Motor neuron (in vitro differentiated cells): ENCODE results near the gene WBP2NL. TPM values are rescaled to one million over a fixed set of nuclear protein-coding genes. Genes with fewer than 3 reads are reported as not detected.
A peak's percentile ranks its signal among the peaks of the same experiment; 100 is the strongest.

ENCODE experiments used
- ATAC-seq, 8 experiments: fragments of 200-7000 bp; cut with Tn5 transposase; replicated peaks in 6 of 8; 2 replicates each; pipeline ENCODE4 v1.8.0; 2021; ENCODE audit warnings: mild to moderate bottlenecking in 8 of 8, moderate library complexity in 8 of 8
- H3K27ac ChIP-seq, 2 donors: fragments of 250-450 bp; sonication (Bioruptor Pico); 2 replicates each; pipeline ENCODE4 v1.9.0; 2021; ENCODE audit warnings: antibody characterized with exemption in 2 of 2, mild to moderate bottlenecking in 2 of 2, moderate library complexity in 1 of 2
- H3K4me1 ChIP-seq, 2 donors: fragments of 250-450 bp; sonication (Bioruptor Pico); replicated peaks in 1 of 2; 2 replicates each; pipeline ENCODE4 v1.6.1; 2021; ENCODE audit warnings: antibody characterized with exemption in 2 of 2, mild to moderate bottlenecking in 2 of 2, moderate library complexity in 1 of 2
- H3K4me3 ChIP-seq, 5 donors: fragments of 250-450 bp; sonication (Bioruptor Pico); 2 replicates each; pipeline ENCODE4 v1.9.0; 2021; ENCODE audit warnings: antibody characterized with exemption in 5 of 5, mild to moderate bottlenecking in 5 of 5, moderate library complexity in 4 of 5
- WGBS, 10 experiments: fragments of 450-650 bp; shearing (Covaris generic); methylation state at CpG; one replicate each; pipeline ENCODE4 v1.0.0; 2022; 5-methylcytosine and 5-hydroxymethylcytosine counted together
- in situ Hi-C, 9 experiments: fragments of 400-800 bp; cut with MboI; loops; one replicate each; pipeline ENCODE4 v1.15.0; 2021; ENCODE audit warnings: low sequenced_read_pairs in 9 of 9, low pct_unique_long_range_greater_than_20kb in 2 of 9; ENCODE audit not compliant: unreplicated experiment in 9 of 9
- total RNA-seq, 8 experiments: library from RNA; unstranded; fragments of 300-600 nt; gene quantifications; 2 replicates each; pipeline versions ENCODE4 v1.2.3 to v1.2.4, GENCODE V29; 2022

Gene WBP2NL
- total RNA-seq, 8 experiments from 2014 or later: 0.05 to 1.0 (median 0.42) TPM; not detected in 1

- WGBS, 10 experiments: 0 to 90% (median 50%) methylated on average over 1 to 5 of the region's 5 CpGs; no CpG with 5 or more reads in 5 of the 10 experiments
- no peak for ATAC-seq
Observed at GRCh38 chr22:41982865-41983264, 15.7 kb upstream of the WBP2NL start.

GRCh38 chr22:41983513-41984405, 14.8 kb upstream of the WBP2NL start:
- 18 to 100% (median 80%) methylated on average over 1 to 6 of the region's 6 CpGs; no CpG with 5 or more reads in 1 of the 10 experiments for WGBS, 10 experiments
- H3K4me3 ChIP-seq: no peak overlapping the region
- ATAC-seq: peak in 3 of 8 experiments; percentile 88 to 93 (median 92)
- no peaks in the 10 kb centered on the region for H3K4me1 ChIP-seq
- in situ Hi-C loops: loop anchor here in 1 of 9 experiments (25.0 kb wide), 1 partner anchor 479 kb away; no protein-coding TSS in a partner anchor
- no peak overlapping the region for H3K27ac ChIP-seq

More at GRCh38 chr22:41982865-41983264, 15.7 kb upstream of the WBP2NL start:
- in situ Hi-C loops: loop anchor here in 1 of 9 experiments (25.0 kb wide), 1 partner anchor 479 kb away; no protein-coding TSS in a partner anchor
- Histone ChIP-seq H3K4me1 (peaks cover 7 to 9% of the 10 kb centered on the region in 2 donors), H3K4me3 (no peak overlapping the region), H3K27ac (no peak overlapping the region)

GRCh38 chr22:41987276-41987675, 11.3 kb upstream of the WBP2NL start:
- H3K4me3 ChIP-seq: no peak overlapping the region
- H3K27ac ChIP-seq: no peak overlapping the region
- H3K4me1 ChIP-seq: no peaks in the 10 kb centered on the region
- in situ Hi-C loops: loop anchor here in 1 of 9 experiments (25.0 kb wide), 1 partner anchor 475 kb away; no protein-coding TSS in a partner anchor
- 80 to 100% (median 90%) methylated on average over 1 to 3 of the region's 5 CpGs; no CpG with 5 or more reads in 6 of the 10 experiments for WGBS, 10 experiments
- ATAC-seq: no peak

DNA sequence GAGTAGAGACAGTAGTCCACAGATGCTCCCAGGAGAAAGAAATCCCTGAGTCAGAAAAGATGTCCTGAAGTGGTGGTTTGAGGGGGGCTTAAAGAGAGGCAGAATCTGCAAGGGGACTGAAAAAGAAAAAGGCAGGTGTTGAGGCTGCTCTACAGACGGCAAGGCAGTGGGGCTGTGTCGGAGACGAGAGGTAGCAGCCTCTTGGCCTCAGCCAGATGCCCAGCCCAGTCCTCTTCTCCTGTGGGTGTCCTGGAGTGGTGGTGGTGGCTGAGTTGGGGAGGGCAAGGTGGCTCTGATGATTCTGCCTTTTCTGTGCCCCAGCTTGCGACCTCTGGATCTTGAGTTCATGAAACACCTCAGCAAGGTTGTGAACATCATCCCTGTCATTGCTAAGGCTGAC, 9.3 kb upstream of the WBP2NL start:
- 0 to 100% (median 84%) methylated on average over 1 to 3 of the region's 4 CpGs; no CpG with 5 or more reads in 4 of the 10 experiments for WGBS, 10 experiments
- no peak for ATAC-seq
- Histone ChIP-seq H3K27ac (no peak overlapping the region), H3K4me1 (no peaks in the 10 kb centered on the region), H3K4me3 (no peak overlapping the region)
- in situ Hi-C loops: loop anchor here in 1 of 9 experiments (25.0 kb wide), 1 partner anchor 473 kb away; no protein-coding TSS in a partner anchor

DNA sequence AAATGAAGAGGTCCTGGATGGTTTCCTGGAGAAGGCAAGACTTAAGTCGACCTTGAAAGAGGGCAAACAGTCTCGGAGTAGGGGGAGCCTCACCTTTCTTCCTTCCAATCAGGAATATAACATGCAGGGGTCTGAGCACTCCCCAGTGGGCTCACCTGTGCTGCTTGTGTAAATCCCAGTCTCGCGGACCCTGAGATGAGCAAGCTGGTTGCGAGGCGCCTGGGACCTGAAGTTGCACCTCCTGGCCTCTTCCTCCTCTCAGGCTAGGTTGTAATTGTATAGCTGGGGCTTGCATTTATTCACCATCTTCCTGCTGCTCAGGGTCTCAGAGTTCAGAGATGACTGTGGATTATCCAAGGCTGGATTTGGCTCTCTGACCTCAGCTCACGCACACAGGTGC, 7.5 kb upstream of the WBP2NL start:
- 40 to 100% (median 90%) methylated on average over 1 to 4 of the region's 7 CpGs; no CpG with 5 or more reads in 1 of the 10 experiments for WGBS, 10 experiments
- H3K27ac ChIP-seq: no peak overlapping the region
- ATAC-seq: no peak
- H3K4me1 ChIP-seq: no peaks in the 10 kb centered on the region
- H3K4me3 ChIP-seq: no peak overlapping the region
- in situ Hi-C loops: loop anchor here in 1 of 9 experiments (25.0 kb wide), 1 partner anchor 471 kb away; no protein-coding TSS in a partner anchor

DNA sequence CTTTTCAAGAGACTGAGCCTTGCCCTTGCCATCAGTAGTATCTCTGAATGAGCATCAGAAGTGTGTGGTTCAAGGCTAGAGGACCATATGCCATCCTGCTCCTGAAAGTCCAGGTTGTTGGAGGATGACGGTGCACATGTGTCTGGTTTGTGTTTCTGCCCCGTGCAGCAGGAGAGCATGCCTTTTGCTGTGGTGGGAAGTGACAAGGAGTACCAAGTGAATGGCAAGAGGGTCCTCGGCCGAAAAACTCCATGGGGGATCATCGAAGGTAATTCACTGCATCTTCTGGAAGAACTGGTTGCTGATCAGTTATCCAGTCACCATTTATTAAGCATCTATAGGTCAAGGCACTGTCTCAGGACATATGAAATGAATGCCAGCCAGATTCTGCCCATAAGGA, 6.1 kb upstream of the WBP2NL start:
- no peak for ATAC-seq
- in situ Hi-C loops: loop anchor here in 1 of 9 experiments (25.0 kb wide), 1 partner anchor 470 kb away; no protein-coding TSS in a partner anchor
- Histone ChIP-seq H3K4me3 (no peak overlapping the region), H3K4me1 (no peaks in the 10 kb centered on the region), H3K27ac (no peak overlapping the region)
- 34 to 100% (median 71%) methylated on average over 1 to 5 of the region's 5 CpGs; no CpG with 5 or more reads in 4 of the 10 experiments for WGBS, 10 experiments

DNA sequence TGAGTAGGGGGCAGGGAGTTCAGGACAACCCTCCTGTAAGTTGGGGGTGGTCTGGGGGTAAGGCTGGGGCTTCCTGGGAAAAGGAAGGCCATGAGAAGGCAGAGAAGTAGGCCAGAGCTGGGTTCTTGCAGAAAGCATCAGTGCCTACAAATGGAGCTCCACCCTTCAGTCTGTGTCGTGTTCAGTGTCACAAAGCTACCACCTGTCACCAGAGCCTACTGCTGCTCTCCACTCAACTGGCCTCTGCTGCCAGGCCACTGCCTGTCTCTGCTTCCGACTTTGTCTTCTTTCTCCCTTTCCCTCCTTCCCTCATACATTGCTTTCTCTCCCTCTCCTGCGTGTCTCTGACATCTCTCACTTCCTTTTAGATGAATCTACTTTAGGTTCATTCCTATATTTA, 3.4 kb upstream of the WBP2NL start:
- no peak for ATAC-seq
- 10 to 100% (median 60%) methylated on average over 1 to 3 of the region's 3 CpGs; no CpG with 5 or more reads in 1 of the 10 experiments for WGBS, 10 experiments
- no peaks in the 10 kb centered on the region for H3K4me1 ChIP-seq
- no peak overlapping the region for H3K4me3 ChIP-seq
- in situ Hi-C loops: loop anchor here in 1 of 9 experiments (25.0 kb wide), 1 partner anchor 467 kb away; no protein-coding TSS in a partner anchor
- H3K27ac ChIP-seq: no peak overlapping the region

DNA sequence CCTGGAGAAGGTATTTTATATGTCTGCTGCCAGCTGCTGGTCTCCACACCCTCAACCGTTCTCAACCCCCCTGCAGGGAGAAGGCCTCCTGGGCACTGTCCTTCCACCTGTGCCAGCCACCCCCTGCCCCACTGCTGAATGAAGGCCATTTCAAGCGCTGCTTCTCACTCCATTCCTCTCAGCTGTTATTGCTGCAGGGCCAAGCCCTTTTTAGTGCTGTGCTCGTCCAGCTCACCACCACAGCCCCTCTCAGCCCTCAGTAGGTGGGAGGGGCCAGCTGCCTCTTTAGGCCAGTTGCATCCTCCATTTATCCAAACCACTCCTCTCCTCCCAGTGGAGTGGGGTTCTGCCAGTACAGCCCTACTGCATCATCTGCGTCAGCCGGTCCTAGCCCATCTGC, 1.8 kb upstream of the WBP2NL start:
- ATAC-seq: no peak
- 67 to 100% (median 86%) methylated on average over 1 to 3 of the region's 5 CpGs; no CpG with 5 or more reads in 7 of the 10 experiments for WGBS, 10 experiments
- in situ Hi-C loops: loop anchor here in 1 of 9 experiments (25.0 kb wide), 1 partner anchor 465 kb away; no protein-coding TSS in a partner anchor
- no peak overlapping the region for H3K27ac ChIP-seq
- no peak overlapping the region for H3K4me3 ChIP-seq
- H3K4me1 ChIP-seq: peaks cover 0 to 11% of the 10 kb centered on the region in 2 donors

GRCh38 chr22:42000466-42000865, 1.9 kb downstream of the WBP2NL start:
- Histone ChIP-seq H3K27ac (no peak overlapping the region), H3K4me1 (peaks cover 0 to 11% of the 10 kb centered on the region in 2 donors), H3K4me3 (no peak overlapping the region)
- in situ Hi-C loops: no loop called here
- ATAC-seq: no peak
- 70 to 94% (median 86%) methylated on average over 2 to 8 of the region's 8 CpGs; no CpG with 5 or more reads in 4 of the 10 experiments for WGBS, 10 experiments

GRCh38 chr22:42001121-42001520, 2.5 kb downstream of the WBP2NL start:
- in situ Hi-C loops: no loop called here
- Histone ChIP-seq H3K27ac (no peak overlapping the region), H3K4me1 (peaks cover 0 to 11% of the 10 kb centered on the region in 2 donors), H3K4me3 (no peak overlapping the region)
- WGBS, 10 experiments: 0 to 100% (median 58%) methylated on average over 1 to 8 of the region's 8 CpGs; no CpG with 5 or more reads in 1 of the 10 experiments
- peak in 5 of 8 experiments; percentile 91 to 97 (median 95) for ATAC-seq

GRCh38 chr22:42001706-42002105, 3.1 kb downstream of the WBP2NL start:
- in situ Hi-C loops: no loop called here
- 92 to 100% (median 94%) methylated on average over 1 to 9 of the region's 12 CpGs; no CpG with 5 or more reads in 6 of the 10 experiments for WGBS, 10 experiments
- ATAC-seq: no peak
- H3K4me1 ChIP-seq: peaks cover 0 to 11% of the 10 kb centered on the region in 2 donors
- no peak overlapping the region for H3K27ac ChIP-seq
- H3K4me3 ChIP-seq: no peak overlapping the region

DNA sequence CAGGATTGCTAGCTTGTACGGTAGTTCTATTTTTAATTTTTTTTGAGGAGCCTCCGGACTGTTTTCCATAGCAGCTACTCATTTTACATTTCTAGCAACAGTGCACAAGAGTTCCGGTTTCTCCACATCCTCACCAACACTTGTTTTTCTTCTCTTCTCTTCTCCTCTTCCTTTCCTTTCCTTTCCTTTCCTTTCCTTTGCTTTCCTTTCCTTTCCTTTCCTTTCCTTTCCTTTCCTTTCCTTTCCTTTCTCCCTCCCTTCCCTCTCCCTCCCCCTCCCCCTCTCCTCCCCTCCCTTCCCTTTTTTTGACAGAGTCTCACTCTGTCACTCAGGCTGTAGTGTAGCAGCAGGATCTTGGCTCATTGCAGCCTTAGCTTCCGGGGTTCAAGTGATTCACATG, 9.3 kb downstream of the WBP2NL start:
- Histone ChIP-seq H3K4me1 (no peaks in the 10 kb centered on the region), H3K4me3 (no peak overlapping the region), H3K27ac (no peak overlapping the region)
- ATAC-seq: no peak
- 0 to 100% (median 43%) methylated on average over 1 to 3 of the region's 4 CpGs; no CpG with 5 or more reads in 2 of the 10 experiments for WGBS, 10 experiments
- in situ Hi-C loops: no loop called here

DNA sequence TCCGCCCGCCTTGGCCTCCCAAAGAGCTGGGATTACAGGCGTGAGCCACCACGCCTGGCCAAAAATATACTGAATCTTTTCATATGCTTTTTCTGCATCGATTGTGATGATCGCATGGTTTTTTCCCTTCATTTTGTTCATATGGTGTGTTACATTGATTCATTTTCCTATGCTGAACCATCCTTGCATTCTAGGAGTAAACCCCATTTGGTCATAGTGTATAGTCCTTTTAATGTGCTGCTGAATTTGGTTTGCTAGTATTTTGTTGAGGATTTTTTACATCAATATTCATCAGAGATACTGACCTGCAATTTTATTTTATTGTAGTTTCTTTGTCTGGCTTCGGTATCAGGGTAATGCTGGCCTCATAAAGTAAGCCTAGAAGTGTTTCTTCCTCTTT, 12.2 kb downstream of the WBP2NL start:
- 17 to 100% (median 79%) methylated on average over 1 to 7 of the region's 7 CpGs; no CpG with 5 or more reads in 2 of the 10 experiments for WGBS, 10 experiments
- H3K4me1 ChIP-seq: no peaks in the 10 kb centered on the region
- ATAC-seq: no peak
- no peak overlapping the region for H3K4me3 ChIP-seq
- in situ Hi-C loops: no loop called here
- no peak overlapping the region for H3K27ac ChIP-seq
